ENCODE measurements around the gene TUB.

The TUB gene

GRCh38 chr11:8068605-8069221 lies 12.3 kb upstream of the TUB start:
- no peak for DNase-seq

- no peak for DNase-seq
Observed at GRCh38 chr11:8069771-8070170, 11.2 kb upstream of the TUB start.

GRCh38 chr11:8070417-8071115 lies 10.4 kb upstream of the TUB start:
- DNase-seq = no peak

- DNase-seq = no peak
Observed at GRCh38 chr11:8071616-8072581, 9.1 kb upstream of the TUB start.

- no peak for DNase-seq
Observed at GRCh38 chr11:8075119-8075726, 5.8 kb upstream of the TUB start.

- no peak for DNase-seq
Observed at GRCh38 chr11:8079111-8079675, 1.8 kb upstream of the TUB start.

GRCh38 chr11:8080069-8080670 lies 841 bp upstream of the TUB start:
- DNase-seq = no peak

GRCh38 chr11:8081591-8082250 lies 710 bp downstream of the TUB start:
- DNase-seq = no peak

- no peak for DNase-seq
Observed at GRCh38 chr11:8082391-8083087, 1.5 kb downstream of the TUB start.

- DNase-seq = no peak
Observed at GRCh38 chr11:8083088-8083395, 2.0 kb downstream of the TUB start.

- DNase-seq = no peak
Observed at GRCh38 chr11:8083871-8084281, 2.9 kb downstream of the TUB start.

GRCh38 chr11:8084352-8084751 lies 3.3 kb downstream of the TUB start:
- no peak for DNase-seq

- no peak for DNase-seq
Observed at GRCh38 chr11:8085011-8085645, 4.1 kb downstream of the TUB start.

GRCh38 chr11:8086001-8086479 lies 5.0 kb downstream of the TUB start:
- DNase-seq = no peak

- DNase-seq = no peak
Observed at GRCh38 chr11:8086571-8086970, 5.6 kb downstream of the TUB start.

GRCh38 chr11:8087185-8087584 lies 6.2 kb downstream of the TUB start:
- no peak for DNase-seq

- no peak for DNase-seq
Observed at GRCh38 chr11:8087756-8088155, 6.7 kb downstream of the TUB start.

GRCh38 chr11:8089791-8090510 lies 8.9 kb downstream of the TUB start:
- no peak for DNase-seq

GRCh38 chr11:8090756-8091155 lies 9.7 kb downstream of the TUB start:
- DNase-seq = peak; percentile 65

GRCh38 chr11:8091721-8092120 lies 10.7 kb downstream of the TUB start:
- DNase-seq = no peak

All from stimulated activated CD8-positive, alpha-beta memory T cell treated with anti-CD3 and anti-CD28 coated beads, Interleukin-4, amount 100 ng/mL, for 48 hours (primary cell).